ENCODE measurements around the gene NTSR2. TPM values are rescaled to one million over a fixed set of nuclear protein-coding genes. Genes with fewer than 3 reads are reported as not detected.

Gene NTSR2
- total RNA-seq, 1 experiment from 2014 or later: not detected

DNA sequence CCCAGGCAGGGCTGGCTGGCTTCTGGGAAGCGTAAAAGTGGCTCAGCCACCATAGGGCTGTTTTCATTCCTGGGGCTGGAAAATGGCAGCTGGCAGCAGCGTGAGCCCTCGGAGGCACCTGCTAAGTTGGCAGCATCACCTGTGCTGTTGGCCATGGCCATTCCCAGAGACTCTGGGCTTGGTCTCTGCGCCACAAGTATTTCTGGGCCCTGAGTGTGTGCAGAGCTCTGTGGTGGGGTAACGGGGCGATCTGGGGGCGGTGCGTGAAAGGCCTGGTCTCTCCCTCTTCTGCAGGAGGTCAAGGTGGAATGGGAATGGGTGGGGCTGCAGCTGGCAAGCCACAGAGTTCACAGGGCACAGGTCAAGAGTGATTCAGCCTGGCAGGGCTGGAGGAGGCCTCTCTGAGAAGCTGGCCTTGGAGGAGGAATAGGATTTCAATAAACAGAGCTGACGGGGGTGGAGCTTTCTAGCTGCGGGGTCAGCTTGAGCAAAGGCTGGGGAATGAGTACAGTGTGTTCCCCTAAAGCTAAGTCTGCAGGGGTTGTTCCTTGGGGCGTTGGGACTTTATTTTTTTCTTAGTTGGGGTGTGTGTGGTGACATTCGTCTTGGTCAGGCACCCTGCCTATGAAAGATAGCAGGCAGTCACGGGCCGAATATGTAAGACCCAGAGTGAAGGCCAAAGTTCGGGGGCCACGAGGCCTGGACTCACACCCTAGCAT is 10.3 kb upstream of the NTSR2 start:
- Mint-ChIP-seq H3K36me3 (ENCODE audit: insufficient read depth, unreplicated experiment) (no peaks in the 10 kb centered on the region), H3K9me3 (ENCODE audit: low read depth, unreplicated experiment) (no peaks in the 10 kb centered on the region), H3K4me1 (ENCODE audit: low read depth, unreplicated experiment) (peaks cover 27% of the 10 kb centered on the region), H3K27me3 (ENCODE audit: unreplicated experiment) (peaks cover 64% of the 10 kb centered on the region), H3K4me3 (ENCODE audit: low read depth, unreplicated experiment) (no peak overlapping the region), H3K27ac (ENCODE audit: unreplicated experiment) (no peak overlapping the region)
- no peak for TF ChIP-seq CTCF (IDR thresholded peaks at IDR 0.05; ENCODE audit: unreplicated experiment)
- CTCF ChIA-PET: interaction anchor here (1.2 to 1.6 kb wide), 3 partner anchors 24 to 181 kb away, joined by 3 to 4 read pairs (median 3); no protein-coding TSS in a partner anchor
- no peak for DNase-seq
- BruUV-seq (replicated peaks): no TSS peak
- intact Hi-C loops (cut with micrococcal nuclease; ENCODE audit: unreplicated experiment): loop anchor here (5.0 kb wide), 1 partner anchor 93 kb away; no protein-coding TSS in a partner anchor

- intact Hi-C loops (cut with micrococcal nuclease; ENCODE audit: unreplicated experiment): loop anchor here (5.0 kb wide), 1 partner anchor 92 kb away; no protein-coding TSS in a partner anchor
- BruUV-seq (replicated peaks): no TSS peak
- no peak for TF ChIP-seq CTCF (IDR thresholded peaks at IDR 0.05; ENCODE audit: unreplicated experiment)
- CTCF ChIA-PET: interaction anchor here (0.6 to 1.6 kb wide), 3 partner anchors 23 to 95 kb away, joined by 3 to 4 read pairs (median 3); no protein-coding TSS in a partner anchor
- Mint-ChIP-seq H3K27ac (ENCODE audit: unreplicated experiment) (no peak overlapping the region), H3K27me3 (ENCODE audit: unreplicated experiment) (peaks cover 64% of the 10 kb centered on the region), H3K36me3 (ENCODE audit: insufficient read depth, unreplicated experiment) (no peaks in the 10 kb centered on the region), H3K9me3 (ENCODE audit: low read depth, unreplicated experiment) (no peaks in the 10 kb centered on the region), H3K4me1 (ENCODE audit: low read depth, unreplicated experiment) (peaks cover 27% of the 10 kb centered on the region), H3K4me3 (ENCODE audit: low read depth, unreplicated experiment) (no peak overlapping the region)
- no peak for DNase-seq
Measured at GRCh38 chr2:11679486-11680181, 9.6 kb upstream of the NTSR2 start.

DNA sequence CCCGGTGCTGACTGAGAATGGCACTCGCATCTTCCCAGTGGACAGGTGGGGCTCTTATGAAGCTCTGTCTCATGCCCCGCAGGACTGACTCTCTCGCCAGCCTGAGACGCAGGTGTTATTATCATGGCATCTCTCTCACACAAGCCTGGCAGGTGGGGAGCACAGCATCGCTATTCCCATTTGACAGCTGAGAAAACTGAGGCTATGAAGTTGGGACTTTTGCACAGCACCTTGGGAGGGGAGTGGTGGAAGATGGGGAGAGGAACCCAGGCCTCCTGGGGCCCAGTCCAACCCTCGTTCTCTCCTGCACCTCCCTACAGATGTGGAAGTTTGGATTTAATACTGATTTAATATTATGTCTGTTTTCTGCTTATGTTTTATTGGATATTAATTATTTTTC is 9.0 kb upstream of the NTSR2 start:
- DNase-seq: no peak
- no peak for TF ChIP-seq CTCF (IDR thresholded peaks at IDR 0.05; ENCODE audit: unreplicated experiment)
- Mint-ChIP-seq H3K27me3 (ENCODE audit: unreplicated experiment) (peaks cover 61% of the 10 kb centered on the region), H3K4me1 (ENCODE audit: low read depth, unreplicated experiment) (peaks cover 27% of the 10 kb centered on the region), H3K4me3 (ENCODE audit: low read depth, unreplicated experiment) (no peak overlapping the region), H3K36me3 (ENCODE audit: insufficient read depth, unreplicated experiment) (no peaks in the 10 kb centered on the region), H3K27ac (ENCODE audit: unreplicated experiment) (no peak overlapping the region), H3K9me3 (ENCODE audit: low read depth, unreplicated experiment) (no peaks in the 10 kb centered on the region)
- BruUV-seq (replicated peaks): no TSS peak
- intact Hi-C loops (cut with micrococcal nuclease; ENCODE audit: unreplicated experiment): no loop called here
- CTCF ChIA-PET: no interaction called here

DNA sequence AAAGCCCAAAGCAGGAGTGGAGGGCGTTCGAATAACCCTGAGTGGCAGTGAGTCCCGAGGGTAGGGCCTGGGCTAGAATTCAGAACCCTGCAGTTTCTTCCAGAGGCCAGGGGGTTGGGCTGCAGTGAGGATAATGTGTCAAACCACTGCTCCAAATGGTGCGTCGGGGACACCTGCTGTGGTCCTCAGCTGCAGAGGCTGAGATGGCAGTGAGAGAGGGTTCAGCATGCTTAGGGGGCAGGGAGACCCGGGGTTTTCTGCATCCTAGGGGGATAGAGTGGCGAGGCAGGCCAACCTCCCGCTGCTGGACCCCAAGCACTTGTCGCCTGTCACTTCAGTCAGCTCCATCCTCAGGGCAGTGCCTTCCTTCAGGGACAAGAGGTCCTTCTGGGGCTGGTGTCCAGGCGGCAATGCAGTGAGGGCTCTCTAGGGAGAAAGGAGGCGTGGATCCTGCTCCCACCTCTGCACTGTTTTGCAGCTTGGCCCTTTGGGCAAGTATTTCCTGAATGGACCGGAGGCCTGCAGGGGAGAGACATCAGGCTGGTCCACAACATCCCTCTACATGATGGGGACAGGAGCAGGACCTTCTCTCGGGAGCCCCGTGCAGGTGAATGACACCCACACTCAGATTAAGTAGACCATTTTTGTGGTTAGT is 8.4 kb upstream of the NTSR2 start:
- DNase-seq: no peak
- Mint-ChIP-seq H3K36me3 (ENCODE audit: insufficient read depth, unreplicated experiment) (no peaks in the 10 kb centered on the region), H3K9me3 (ENCODE audit: low read depth, unreplicated experiment) (no peaks in the 10 kb centered on the region), H3K4me3 (ENCODE audit: low read depth, unreplicated experiment) (no peak overlapping the region), H3K4me1 (ENCODE audit: low read depth, unreplicated experiment) (peaks cover 27% of the 10 kb centered on the region), H3K27me3 (ENCODE audit: unreplicated experiment) (peaks cover 55% of the 10 kb centered on the region), H3K27ac (ENCODE audit: unreplicated experiment) (no peak overlapping the region)
- intact Hi-C loops (cut with micrococcal nuclease; ENCODE audit: unreplicated experiment): no loop called here
- BruUV-seq (replicated peaks): no TSS peak
- CTCF ChIA-PET: no interaction called here
- TF ChIP-seq CTCF (IDR thresholded peaks at IDR 0.05; ENCODE audit: unreplicated experiment): no peak
